ENCODE data around the gene COG5.
"Not testable (repeated sequence)": the region's sequence is repeated elsewhere in the genome, so short reads cannot be mapped to it uniquely, and the experiment has no call there.

The COG5 gene

DNA sequence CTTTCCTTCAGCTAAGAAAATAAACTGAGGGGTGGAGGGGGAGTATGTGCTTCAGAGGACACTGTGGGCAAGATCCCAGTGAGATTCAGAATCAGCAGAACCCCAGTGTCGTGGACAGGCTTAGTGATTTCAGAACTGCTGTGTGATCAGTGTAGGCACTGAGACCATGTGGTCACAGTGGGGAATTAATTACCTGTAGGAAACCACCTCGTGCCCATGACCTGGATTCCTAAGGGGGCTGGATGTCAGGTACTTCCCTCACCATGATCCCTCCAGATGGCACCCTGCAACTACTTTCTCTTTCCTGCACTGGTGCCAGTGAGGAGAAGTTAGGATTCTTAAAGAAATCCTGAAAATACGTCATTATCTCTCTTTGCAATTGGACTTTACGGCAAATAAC is 330.5 kb downstream of the COG5 start:
- no peak overlapping the region for H3K4me3 ChIP-seq
- peaks cover 14% of the 10 kb centered on the region; the same call in 1 of the 2 replicates for H3K36me3 ChIP-seq
- H3K4me2 ChIP-seq, result no peak overlapping the region
- H4K20me1 ChIP-seq, result no peaks in the 10 kb centered on the region
- no peaks in the 10 kb centered on the region for H3K4me1 ChIP-seq
- no peak overlapping the region for H3K9ac ChIP-seq
- no peak for TF ChIP-seq Cebpa-rat (IDR thresholded peaks at IDR 0.05)
- no peaks in the 10 kb centered on the region for H3K9me3 ChIP-seq
- H3K27ac ChIP-seq, result no peak overlapping the region
- H3K27me3 ChIP-seq, result no peaks in the 10 kb centered on the region

DNA sequence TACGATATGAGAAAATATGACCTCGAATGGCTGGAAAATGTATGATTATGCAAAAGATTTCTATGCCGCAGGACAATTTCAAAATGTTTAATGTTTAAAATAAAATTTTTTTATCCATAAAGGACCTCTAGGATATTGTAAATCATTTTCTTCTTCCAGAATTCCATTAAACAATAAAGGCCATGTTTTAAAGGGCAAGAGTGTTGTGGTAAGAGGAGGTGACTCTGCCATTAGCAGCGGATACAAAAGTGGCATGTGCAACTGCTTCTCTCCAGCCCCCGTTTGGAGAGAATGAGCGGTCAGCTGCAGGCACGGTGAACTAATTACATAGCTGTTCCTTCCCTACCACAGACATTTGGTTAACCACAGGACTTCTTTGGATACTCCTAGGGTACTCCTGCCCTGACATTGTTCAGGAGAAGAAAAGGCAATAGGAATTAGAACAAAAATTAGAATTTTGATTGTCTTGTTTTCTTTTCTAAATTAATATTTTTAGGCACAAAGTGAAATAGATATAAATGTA is 331.1 kb downstream of the COG5 start:
- H3K4me1 ChIP-seq, result no peaks in the 10 kb centered on the region
- H3K9ac ChIP-seq, result no peak overlapping the region
- no peaks in the 10 kb centered on the region for H4K20me1 ChIP-seq
- H3K36me3 ChIP-seq, result peaks cover 20% of the 10 kb centered on the region; the same call in 1 of the 2 replicates
- no peaks in the 10 kb centered on the region for H3K9me3 ChIP-seq
- no peak for TF ChIP-seq Cebpa-rat (IDR thresholded peaks at IDR 0.05)
- no peak overlapping the region for H3K4me2 ChIP-seq
- no peak overlapping the region for H3K27ac ChIP-seq
- no peaks in the 10 kb centered on the region for H3K27me3 ChIP-seq
- no peak overlapping the region for H3K4me3 ChIP-seq

DNA sequence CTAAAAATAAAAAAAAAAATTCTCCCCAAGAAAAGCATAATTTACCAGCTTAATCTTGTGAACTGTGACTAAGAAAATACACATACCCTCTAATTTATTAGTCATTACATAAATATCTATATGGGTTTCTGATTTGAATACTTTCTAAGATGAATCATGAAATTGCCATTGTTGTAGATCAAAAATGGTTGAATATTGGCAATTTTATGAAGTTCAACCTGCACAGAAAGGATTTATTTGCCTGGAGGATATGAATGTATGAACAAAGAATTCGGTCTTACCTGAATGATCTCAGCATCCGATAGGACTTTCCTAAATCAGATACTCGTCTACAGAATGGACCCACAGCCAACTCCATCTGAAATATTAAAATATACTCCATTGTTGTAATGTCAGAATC is 333.4 kb downstream of the COG5 start:
- Histone ChIP-seq H3K9me3 (no peaks in the 10 kb centered on the region), H3K36me3 (peaks cover 29% of the 10 kb centered on the region), H4K20me1 (no peaks in the 10 kb centered on the region), H3K4me3 (no peak overlapping the region), H3K4me2 (no peak overlapping the region), H3K9ac (no peak overlapping the region), H3K4me1 (no peaks in the 10 kb centered on the region), H3K27ac (no peak overlapping the region), H3K27me3 (no peaks in the 10 kb centered on the region)
- TF ChIP-seq Cebpa-rat (IDR thresholded peaks at IDR 0.05), result no peak

DNA sequence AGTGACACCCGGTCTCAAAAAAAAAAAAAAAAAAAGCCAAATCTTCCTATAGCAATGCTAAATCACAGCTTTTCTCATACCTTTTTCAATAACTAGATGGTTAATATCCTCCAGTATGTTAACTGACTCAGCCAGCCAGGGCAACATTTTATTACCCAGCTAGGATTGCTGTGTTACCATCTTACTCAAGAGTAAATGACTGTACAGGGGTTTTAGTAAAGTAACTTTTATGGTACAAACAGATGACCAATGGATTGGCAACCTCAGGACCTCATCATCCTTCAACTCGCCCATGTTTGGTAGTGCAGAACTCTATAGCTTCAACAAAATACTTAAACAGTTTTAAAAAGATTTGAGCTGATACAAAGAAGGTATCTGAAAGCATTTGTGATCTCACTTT is 335.4 kb downstream of the COG5 start:
- H3K9me3 ChIP-seq, result no peaks in the 10 kb centered on the region
- no peak overlapping the region for H3K27ac ChIP-seq

DNA sequence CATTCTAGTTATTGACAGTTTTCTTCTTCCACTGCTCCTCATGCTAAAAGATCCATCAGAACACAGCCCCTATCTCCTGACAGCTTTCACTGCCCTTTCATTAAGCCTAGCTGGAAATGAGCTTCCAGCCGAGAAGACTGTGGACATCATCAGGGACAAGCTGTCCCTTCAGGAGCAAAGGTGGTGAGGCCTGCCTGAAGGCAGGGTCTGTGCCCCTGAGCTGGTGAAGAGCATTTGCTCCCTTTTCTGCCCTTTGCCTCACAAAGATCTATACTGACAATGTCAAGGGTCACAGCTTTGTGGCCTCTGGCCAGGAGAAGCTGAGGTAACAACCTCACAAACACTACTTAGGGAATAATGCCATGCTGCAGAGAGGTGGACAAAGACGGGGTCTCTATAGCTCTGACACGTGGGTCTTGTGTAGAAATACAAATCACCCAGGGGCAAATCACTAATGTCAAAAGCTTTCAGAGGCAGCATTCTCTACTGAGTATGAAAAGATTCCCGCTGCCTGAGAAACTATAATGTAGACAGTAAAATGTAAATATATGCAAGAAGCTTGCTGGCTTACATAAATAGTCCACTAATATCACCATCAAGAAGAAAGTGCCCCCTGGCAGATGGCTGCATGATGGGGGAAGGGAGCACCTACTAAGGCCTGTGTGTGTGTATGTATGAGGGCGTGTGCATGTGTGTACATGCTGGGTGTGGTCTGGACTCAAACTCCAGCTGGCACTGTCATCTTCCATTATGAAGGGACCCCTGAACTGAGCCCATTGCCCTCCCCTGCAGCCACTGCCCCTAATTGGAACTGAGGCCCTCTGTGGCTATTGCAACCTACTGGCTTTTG is 339.1 kb downstream of the COG5 start:
- Histone ChIP-seq H3K9ac (no peak overlapping the region), H3K9me3 (no peaks in the 10 kb centered on the region)
- no peak for TF ChIP-seq Cebpa-rat (IDR thresholded peaks at IDR 0.05)

More for the DNA sequence above, 335.4 kb downstream of the COG5 start:
- no peak overlapping the region for H3K4me3 ChIP-seq
- H3K9ac ChIP-seq, result no peak overlapping the region
- H3K4me2 ChIP-seq, result no peak overlapping the region
- no peak for TF ChIP-seq Cebpa-rat (IDR thresholded peaks at IDR 0.05)
- H3K4me1 ChIP-seq, result no peaks in the 10 kb centered on the region
- no peaks in the 10 kb centered on the region for H3K27me3 ChIP-seq
- H4K20me1 ChIP-seq, result no peaks in the 10 kb centered on the region
- H3K36me3 ChIP-seq, result peaks cover 26% of the 10 kb centered on the region

DNA sequence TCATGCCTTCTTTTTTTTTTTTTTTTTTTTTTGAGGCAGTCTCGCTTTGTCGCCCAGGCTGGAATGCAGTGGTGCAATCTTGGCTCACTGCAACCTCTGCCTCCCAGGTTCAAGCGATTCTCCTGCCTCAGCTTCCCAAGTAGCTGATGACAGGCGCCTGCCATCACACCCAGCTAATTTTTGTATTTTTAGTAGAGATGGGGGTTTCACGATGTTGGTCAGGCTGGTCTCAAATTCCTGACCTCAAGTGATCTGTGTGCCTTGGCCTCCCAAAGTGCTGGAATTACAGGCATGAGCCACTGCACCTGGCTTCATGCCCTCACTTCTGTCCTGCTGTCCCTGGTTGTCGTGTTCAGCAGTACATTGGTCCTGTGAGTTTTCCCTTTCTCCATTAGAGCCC is 342.9 kb downstream of the COG5 start:
- not testable (repeated sequence) for H3K27ac ChIP-seq, H4K20me1 ChIP-seq, H3K9me3 ChIP-seq, H3K4me2 ChIP-seq, H3K4me3 ChIP-seq, H3K4me1 ChIP-seq, H3K27me3 ChIP-seq, H3K9ac ChIP-seq
- peaks cover 10% of the 10 kb centered on the region for H3K36me3 ChIP-seq

More for the DNA sequence above, 339.1 kb downstream of the COG5 start:
- H3K36me3 ChIP-seq, result peaks cover 29% of the 10 kb centered on the region
- H3K4me1 ChIP-seq, result no peaks in the 10 kb centered on the region
- no peaks in the 10 kb centered on the region for H3K27me3 ChIP-seq
- H3K4me2 ChIP-seq, result no peak overlapping the region
- no peak overlapping the region for H3K4me3 ChIP-seq
- H3K27ac ChIP-seq, result no peak overlapping the region
- H4K20me1 ChIP-seq, result no peaks in the 10 kb centered on the region

DNA sequence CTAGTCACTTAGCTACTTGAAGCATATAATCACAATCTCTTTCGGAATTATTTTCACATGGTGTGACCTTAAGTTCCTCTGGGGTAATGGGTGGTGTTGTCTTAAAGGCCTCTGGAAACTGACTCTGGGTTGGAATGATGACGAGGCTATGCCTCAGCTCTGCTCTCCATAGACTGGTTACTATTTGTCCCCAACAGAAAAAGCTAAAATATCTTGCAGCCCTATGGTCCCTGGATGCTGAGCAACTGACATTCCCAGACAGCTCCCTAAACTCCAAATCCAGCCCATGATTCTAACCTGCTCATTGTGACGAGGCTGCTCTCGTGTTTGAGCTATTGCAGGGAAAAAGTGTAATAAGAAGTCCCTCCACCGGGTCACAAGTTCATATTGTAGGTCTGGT is 343.4 kb downstream of the COG5 start:
- Histone ChIP-seq H3K9ac (no peak overlapping the region), H3K9me3 (peaks cover 1% of the 10 kb centered on the region; the same call in 1 of the 2 replicates), H3K27ac (no peak overlapping the region), H4K20me1 (no peaks in the 10 kb centered on the region), H3K27me3 (no peaks in the 10 kb centered on the region), H3K4me1 (no peaks in the 10 kb centered on the region), H3K4me3 (no peak overlapping the region), H3K36me3 (peaks cover 6% of the 10 kb centered on the region), H3K4me2 (no peak overlapping the region)
- TF ChIP-seq Cebpa-rat (IDR thresholded peaks at IDR 0.05), result no peak

DNA sequence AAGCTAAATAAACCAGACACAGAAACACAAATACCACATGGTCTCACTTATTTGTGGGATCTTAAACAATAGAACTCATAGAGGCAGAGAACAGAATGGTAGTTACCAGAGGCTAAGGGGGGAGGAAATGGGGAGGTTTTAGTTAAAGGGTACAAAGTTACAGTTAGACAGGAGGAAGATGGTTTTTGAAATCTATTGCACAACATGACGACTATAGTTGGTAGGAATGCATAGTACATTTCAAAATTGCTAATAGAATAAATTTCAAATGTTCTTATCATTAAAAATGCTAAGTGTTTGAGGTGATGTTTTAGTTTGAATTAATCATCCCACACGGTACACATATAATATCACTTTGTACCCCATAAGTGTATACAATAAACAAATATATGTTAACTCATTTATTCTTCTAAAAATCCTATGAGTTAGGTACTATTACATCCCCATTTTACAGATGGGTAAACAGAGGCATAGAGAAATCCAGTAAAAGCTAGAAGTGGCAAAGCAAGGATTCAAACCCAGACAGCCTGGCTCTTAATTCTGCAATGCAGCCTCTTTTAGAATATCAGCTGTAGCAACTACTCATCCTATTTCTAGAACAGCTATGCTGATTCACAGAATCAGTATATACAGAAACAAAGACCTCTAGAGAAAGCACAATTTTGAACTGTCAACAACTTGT is 344.0 kb downstream of the COG5 start:
- no peak overlapping the region for H3K4me2 ChIP-seq
- H4K20me1 ChIP-seq, result no peaks in the 10 kb centered on the region
- peaks cover 6% of the 10 kb centered on the region; the same call in 1 of the 2 replicates for H3K36me3 ChIP-seq
- no peak overlapping the region for H3K27ac ChIP-seq
- H3K9ac ChIP-seq, result no peak overlapping the region
- no peak for TF ChIP-seq Cebpa-rat (IDR thresholded peaks at IDR 0.05)
- H3K27me3 ChIP-seq, result no peaks in the 10 kb centered on the region
- H3K4me1 ChIP-seq, result no peaks in the 10 kb centered on the region
- H3K4me3 ChIP-seq, result no peak overlapping the region
- peaks cover 7% of the 10 kb centered on the region for H3K9me3 ChIP-seq

DNA sequence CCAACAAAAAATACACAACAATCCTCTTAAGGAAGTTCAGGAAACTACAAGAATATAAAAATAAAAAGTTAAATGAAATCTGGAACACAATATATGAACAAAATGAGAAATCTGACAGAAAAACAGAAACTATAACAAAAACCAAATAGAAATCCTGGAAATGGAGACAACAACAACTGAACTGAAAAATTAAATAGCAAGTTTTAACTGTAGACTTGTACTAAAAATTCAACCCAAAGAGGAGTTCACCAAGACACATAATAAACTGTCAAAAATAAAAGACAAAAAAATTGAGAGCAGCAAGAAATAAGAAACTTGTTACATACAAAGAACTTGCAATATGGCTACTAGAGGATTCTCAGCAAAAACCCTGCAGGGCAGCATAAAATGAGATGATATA is 349.8 kb downstream of the COG5 start:
- no peaks in the 10 kb centered on the region for H4K20me1 ChIP-seq
- H3K4me2 ChIP-seq, result no peak overlapping the region
- no peak overlapping the region for H3K4me3 ChIP-seq
- H3K9ac ChIP-seq, result no peak overlapping the region
- peaks cover 41% of the 10 kb centered on the region for H3K36me3 ChIP-seq
- H3K27me3 ChIP-seq, result no peaks in the 10 kb centered on the region
- no peak overlapping the region for H3K27ac ChIP-seq
- H3K4me1 ChIP-seq, result peaks cover 8% of the 10 kb centered on the region
- H3K9me3 ChIP-seq, result peaks cover 29% of the 10 kb centered on the region
- TF ChIP-seq Cebpa-rat (IDR thresholded peaks at IDR 0.05), result no peak

DNA sequence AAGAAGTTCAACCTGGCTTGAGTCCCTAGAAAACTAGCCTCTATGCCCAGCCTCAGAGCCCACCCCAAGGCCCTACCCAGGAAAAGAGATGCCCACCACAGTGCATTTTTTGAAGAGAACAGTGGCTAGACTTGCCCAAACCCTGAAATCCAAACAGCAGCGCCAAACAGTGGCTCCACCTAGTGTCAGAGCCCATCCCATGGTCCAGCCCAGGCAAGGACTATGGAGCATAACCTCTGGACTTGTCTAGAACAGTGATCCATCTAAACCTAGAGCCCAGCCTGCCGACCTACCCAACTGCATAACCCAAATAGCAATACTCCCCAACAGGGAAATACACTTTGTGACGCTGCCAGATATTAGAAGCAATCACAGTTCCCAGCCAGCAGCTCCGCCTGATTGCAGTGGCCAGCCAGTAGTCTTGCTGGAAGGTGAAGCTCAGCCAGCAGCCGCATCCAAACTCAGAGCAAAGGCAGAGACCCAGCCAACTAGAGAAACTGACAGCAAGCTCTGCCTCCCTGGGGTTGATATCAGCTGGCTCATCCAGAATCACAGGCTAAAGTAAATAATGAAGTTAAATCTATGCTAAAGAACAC is 350.4 kb downstream of the COG5 start:
- Histone ChIP-seq H3K9ac (no peak overlapping the region), H3K36me3 (peaks cover 41% of the 10 kb centered on the region), H3K9me3 (peaks cover 29% of the 10 kb centered on the region), H3K27me3 (no peaks in the 10 kb centered on the region), H3K4me1 (peaks cover 15% of the 10 kb centered on the region), H3K4me2 (no peak overlapping the region), H3K4me3 (no peak overlapping the region), H3K27ac (no peak overlapping the region), H4K20me1 (no peaks in the 10 kb centered on the region)
- no peak for TF ChIP-seq Cebpa-rat (IDR thresholded peaks at IDR 0.05)
